ACHN (cell line): ENCODE data around the gene TEN1.
"Not testable (repeated sequence)": the region's sequence is repeated elsewhere in the genome, so short reads cannot be mapped to it uniquely, and the experiment has no call there.

ENCODE experiments used
- DNase-seq: peaks from one replicate; pipeline ENCODE4 v3.0.0-alpha.2; 2015
- in situ Hi-C: cut with HindIII; loops from 2 replicates; pipeline ENCODE4 v1.10.0; 2017; ENCODE audit warnings: low sequenced_read_pairs, low pct_ligation_motif_present, low pct_unique_long_range_greater_than_20kb

The TEN1 gene

GRCh38 chr17:75975187-75975586, 3.9 kb upstream of the TEN1 start:
- in situ Hi-C loops, DNase-seq: not testable (repeated sequence)

GRCh38 chr17:75975757-75976174, 3.3 kb upstream of the TEN1 start:
- in situ Hi-C loops = no loop called here
- no peak for DNase-seq

DNA sequence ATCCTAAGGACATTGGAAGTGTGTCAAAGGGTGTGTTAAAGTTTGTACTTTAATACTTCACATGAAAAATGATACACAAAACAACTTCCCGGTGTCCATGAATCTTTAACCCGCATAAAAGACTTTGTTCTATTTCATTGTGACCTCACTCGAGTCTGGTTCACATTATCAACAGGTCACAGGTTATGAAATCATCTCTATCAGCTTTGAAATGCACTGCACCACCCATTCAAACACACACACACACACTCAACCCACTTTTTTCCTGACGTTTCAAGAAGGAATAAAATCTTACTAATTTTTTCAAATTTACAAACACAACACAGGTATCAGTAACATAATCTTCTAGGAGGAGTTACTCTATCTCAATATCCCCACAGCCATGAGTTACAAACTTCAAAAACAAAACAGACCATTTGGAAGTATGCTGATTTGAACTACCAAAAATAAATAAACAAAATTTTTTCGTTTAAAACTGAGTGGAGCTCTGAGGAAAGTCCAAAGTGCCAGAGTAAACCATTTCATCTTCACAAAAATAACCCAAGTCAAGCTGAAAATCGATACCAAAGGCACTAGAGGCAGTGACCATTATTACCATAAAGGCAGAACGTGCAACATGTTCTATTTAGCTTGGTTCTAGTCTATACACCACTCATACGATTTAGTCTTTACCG, 2.7 kb upstream of the TEN1 start:
- in situ Hi-C loops = no loop called here
- peak; percentile 44 for DNase-seq

DNA sequence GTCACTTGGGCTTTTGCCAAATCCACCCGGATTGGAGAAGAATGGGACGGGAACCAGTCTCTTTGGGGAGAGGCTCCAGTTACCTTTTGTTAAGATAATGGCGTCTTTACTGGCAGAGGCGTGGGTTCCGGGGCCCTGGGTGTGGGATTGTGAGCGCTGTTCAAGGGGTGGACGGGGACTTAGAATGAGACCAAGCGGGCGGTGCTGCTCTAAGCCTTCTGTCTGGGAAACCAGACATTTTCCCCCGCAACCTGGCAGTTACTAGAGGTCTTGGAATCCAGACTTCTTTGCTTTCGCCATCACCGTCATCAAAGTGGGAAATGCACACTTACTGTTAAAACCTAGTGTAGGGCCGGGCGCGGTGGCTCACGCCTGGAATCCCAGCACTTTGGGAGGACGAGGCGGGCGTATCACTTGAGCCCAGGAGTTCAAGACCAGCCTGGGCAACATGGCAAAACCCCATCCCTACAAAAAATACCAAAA, 706 bp downstream of the TEN1 start:
- in situ Hi-C loops = no loop called here
- no peak for DNase-seq

GRCh38 chr17:75980188-75981018, 1.4 kb downstream of the TEN1 start:
- DNase-seq = peak; percentile 50
- in situ Hi-C loops = no loop called here

GRCh38 chr17:75981019-75981615, 2.1 kb downstream of the TEN1 start:
- in situ Hi-C loops = no loop called here
- DNase-seq = no peak

- in situ Hi-C loops = no loop called here
- peak; percentile 19 for DNase-seq
Measured at GRCh38 chr17:75983501-75984181, 4.6 kb downstream of the TEN1 start.

DNA sequence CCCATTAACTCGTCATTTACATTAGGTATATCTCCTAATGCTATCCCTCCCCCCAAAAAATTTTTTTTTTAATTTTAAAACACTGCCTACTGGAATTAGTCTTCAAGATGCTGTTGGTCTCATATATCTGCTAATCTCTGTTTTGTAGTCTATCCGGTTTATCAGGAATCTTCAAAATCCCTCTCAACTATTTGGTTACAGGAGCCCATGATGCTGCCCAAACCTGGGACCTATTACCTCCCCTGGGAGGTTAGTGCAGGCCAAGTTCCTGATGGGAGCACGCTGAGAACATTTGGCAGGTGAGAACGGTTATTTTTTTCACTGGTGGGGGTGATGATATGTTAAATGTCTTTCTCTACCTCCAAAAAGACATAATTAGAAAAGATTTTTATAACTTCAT, 6.9 kb downstream of the TEN1 start:
- no peak for DNase-seq
- in situ Hi-C loops = no loop called here

GRCh38 chr17:75987041-75987440, 8.0 kb downstream of the TEN1 start:
- no peak for DNase-seq
- in situ Hi-C loops = no loop called here

DNA sequence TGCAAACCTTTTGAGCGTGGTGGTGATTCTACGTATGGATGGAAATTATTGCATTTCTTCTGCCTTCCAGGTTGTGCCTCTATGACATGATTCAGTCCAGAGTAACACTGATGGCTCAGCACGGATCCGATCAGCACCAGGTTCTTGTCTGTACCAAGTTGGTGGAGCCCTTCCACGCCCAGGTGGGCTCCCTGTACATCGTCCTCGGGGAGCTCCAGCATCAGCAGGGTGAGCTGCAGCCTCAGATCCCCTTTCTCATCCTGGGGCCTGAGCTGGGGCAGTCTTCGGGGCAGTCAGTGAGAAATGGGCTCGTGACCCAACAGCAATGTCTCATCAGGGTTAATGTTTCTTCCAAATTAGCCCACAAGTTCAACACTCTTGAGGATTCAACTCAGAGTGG, 12.4 kb downstream of the TEN1 start:
- no peak for DNase-seq
- in situ Hi-C loops = no loop called here

GRCh38 chr17:75994802-75995370, 15.8 kb downstream of the TEN1 start:
- in situ Hi-C loops = no loop called here
- DNase-seq = no peak

- no peak for DNase-seq
- in situ Hi-C loops = no loop called here
Measured at GRCh38 chr17:75995385-75995925, 16.4 kb downstream of the TEN1 start.

DNA sequence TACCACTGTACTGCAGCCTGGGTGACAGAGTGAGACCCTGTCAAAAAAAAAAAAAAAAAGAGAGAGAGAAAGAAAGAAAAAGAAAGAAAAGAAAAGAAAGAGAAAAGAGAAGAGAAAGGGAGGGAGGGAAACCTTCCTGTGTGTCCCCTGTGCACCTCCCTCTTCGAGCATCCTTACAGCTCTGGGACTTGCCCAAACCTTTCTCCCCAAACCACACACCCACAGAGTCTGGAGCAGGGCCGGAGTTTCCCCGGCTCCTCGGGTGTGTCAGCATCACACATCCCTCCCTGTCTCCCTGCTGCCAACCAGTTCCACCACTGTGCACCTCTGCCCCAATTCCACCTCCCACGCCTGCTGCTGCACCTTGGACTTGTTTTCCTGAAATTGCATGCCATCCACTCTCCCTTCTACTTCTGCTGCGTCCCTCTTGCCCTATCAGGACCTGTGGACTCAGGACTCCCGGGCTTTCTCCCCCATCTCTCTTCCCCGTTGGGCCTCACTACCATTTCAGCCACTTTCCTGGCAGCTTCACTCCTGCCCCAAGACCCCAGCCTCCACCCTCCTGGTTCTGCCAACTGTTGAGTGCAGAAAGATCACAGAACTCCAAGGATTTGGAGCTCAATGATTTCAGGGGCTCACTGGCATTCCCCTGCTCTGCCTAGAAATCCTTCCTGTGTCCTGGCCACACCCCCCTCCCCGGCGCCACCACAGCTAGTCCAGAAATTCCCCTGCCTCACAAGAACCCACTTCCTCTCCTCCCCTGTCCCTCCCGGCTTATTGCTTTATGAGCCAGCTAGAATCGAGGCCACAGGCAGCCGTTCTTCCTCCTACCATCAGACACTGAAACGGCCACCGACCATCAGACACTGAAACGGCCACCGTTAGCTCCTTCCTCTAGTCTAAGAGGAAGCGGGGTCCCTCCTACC, 17.9 kb downstream of the TEN1 start:
- DNase-seq = peak; percentile 43

GRCh38 chr17:75998327-75998795, 19.3 kb downstream of the TEN1 start:
- in situ Hi-C loops = no loop called here
- DNase-seq = no peak

More for the DNA sequence above, 17.9 kb downstream of the TEN1 start:
- in situ Hi-C loops = no loop called here

- DNase-seq = peak; percentile 61
- in situ Hi-C loops = no loop called here
Measured at GRCh38 chr17:76000016-76000754, 21.1 kb downstream of the TEN1 start.

- no peak for DNase-seq
- in situ Hi-C loops = no loop called here
Measured at GRCh38 chr17:76000755-76001521, 21.9 kb downstream of the TEN1 start, which contains the start of gene CDK3. Gene CDK3 (plus strand): TSS chr17:76000855. CDS start chr17:76001426, 571 bp downstream.
